Esophagus squamous epithelium (tissue), 4 donors: ENCODE data around the gene BZW2.

Source experiments
- POLR2A ChIP-seq, 4 donors: fragments of 450-650 bp; IDR thresholded peaks; one replicate each; pipeline ENCODE4 v1.6.1; 2017; ENCODE audit warnings: antibody characterized with exemption in 4 of 4, mild to moderate bottlenecking in 4 of 4, moderate library complexity in 3 of 4
- TF ChIP-seq, protein P1 (sequence below), 6 experiments: fragments of 450-650 bp in 4 of 6; fragments of 200-600 bp in 2 of 6; sonication (generic) in 2 of 6; IDR thresholded peaks; one replicate each; pipeline ENCODE4 v1.5.1; 2016 to 2019; ENCODE audit warnings: antibody characterized with exemption in 6 of 6, mild to moderate bottlenecking in 4 of 6, moderate library complexity in 4 of 6

DNA sequence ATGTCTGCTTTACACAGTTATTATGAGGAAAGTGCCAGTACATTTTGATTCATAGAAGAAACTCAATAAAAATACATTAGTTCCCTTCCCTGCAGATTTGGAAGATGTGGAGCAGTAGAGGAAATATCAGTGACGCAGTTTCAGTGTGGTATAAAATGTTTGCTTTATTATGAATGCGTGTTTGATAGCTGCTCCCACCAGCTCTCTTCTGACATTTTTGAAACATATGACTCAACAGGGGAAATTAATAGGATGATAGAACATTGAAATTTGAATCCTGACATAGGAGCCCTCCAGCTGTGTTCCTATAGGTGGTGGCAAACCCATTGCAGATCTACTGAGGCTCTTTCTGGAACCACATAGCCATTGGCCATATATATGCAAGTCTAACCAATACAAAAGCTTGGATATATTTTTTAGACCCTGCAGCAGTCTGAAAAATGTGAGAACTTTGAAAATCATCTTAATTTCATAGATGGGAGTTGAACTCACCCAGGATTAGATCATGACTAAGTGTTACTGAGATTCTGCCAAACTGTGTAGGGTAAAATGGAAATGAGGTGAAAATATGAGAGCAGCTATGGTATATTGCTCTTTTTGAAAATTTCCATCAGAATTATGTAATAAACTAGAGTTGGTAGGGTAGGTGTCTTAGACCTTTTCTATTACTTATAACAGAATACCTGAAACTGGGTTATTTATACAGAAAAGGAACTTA, 47.8 kb downstream of the BZW2 start:
- TF ChIP-seq, protein P1, sequence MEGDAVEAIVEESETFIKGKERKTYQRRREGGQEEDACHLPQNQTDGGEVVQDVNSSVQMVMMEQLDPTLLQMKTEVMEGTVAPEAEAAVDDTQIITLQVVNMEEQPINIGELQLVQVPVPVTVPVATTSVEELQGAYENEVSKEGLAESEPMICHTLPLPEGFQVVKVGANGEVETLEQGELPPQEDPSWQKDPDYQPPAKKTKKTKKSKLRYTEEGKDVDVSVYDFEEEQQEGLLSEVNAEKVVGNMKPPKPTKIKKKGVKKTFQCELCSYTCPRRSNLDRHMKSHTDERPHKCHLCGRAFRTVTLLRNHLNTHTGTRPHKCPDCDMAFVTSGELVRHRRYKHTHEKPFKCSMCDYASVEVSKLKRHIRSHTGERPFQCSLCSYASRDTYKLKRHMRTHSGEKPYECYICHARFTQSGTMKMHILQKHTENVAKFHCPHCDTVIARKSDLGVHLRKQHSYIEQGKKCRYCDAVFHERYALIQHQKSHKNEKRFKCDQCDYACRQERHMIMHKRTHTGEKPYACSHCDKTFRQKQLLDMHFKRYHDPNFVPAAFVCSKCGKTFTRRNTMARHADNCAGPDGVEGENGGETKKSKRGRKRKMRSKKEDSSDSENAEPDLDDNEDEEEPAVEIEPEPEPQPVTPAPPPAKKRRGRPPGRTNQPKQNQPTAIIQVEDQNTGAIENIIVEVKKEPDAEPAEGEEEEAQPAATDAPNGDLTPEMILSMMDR (IDR thresholded peaks at IDR 0.05): no peak
- TF ChIP-seq POLR2A (IDR thresholded peaks at IDR 0.05): no peak
